GM12873 (cell line): ENCODE results near the gene RGS14.

Experiments
- CTCF ChIP-seq: IDR thresholded peaks from 2 replicates; pipeline ENCODE4 v1.5.1; 2012; ENCODE audit warnings: low read depth, mild to moderate bottlenecking, moderate library complexity, low read length, control low read depth; ENCODE audit not compliant: insufficient read depth; ENCODE audit errors: missing control alignments

RGS14 gene

GRCh38 chr5:177363565-177363964 lies 5.8 kb downstream of the RGS14 start:
- TF ChIP-seq CTCF, result no peak

GRCh38 chr5:177364159-177364962 lies 6.6 kb downstream of the RGS14 start:
- TF ChIP-seq CTCF, result no peak

GRCh38 chr5:177365845-177366527 lies 8.3 kb downstream of the RGS14 start:
- TF ChIP-seq CTCF, result no peak

- TF ChIP-seq CTCF, result no peak
These were observed 9.0 kb downstream of the RGS14 start for GRCh38 chr5:177366528-177367322.

GRCh38 chr5:177367323-177367848 lies 9.7 kb downstream of the RGS14 start:
- TF ChIP-seq CTCF, result no peak

- TF ChIP-seq CTCF, result no peak
These were observed 10.5 kb downstream of the RGS14 start for GRCh38 chr5:177367981-177368868.
